Measurements from ENCODE around the gene MANSC1.

DNA sequence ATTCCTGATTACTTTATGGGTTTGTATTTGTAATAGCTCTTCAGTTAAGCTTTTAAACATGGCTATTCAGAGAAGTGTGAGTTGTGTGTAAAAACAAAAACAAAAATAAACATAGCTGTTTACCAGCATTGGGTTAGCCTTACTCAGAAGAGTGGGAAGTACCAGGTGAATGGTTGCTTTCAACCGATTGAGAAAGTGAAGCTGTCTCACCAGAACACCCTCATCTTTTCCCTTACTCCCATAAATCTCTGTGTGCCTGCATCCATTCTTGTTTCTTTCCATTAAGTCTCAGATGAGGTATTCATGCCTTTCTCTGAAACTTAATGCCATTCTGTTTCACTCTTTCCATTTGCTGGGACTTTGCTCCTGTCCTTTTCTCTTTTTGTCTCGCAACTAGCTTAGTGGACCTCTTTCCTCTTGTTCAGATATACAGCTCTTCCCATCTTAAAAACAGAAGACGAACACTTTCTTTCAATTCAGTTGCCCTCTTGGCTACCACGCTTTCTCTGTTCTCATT lies 17.5 kb upstream of the MANSC1 start:
- TF ChIP-seq, protein P1, sequence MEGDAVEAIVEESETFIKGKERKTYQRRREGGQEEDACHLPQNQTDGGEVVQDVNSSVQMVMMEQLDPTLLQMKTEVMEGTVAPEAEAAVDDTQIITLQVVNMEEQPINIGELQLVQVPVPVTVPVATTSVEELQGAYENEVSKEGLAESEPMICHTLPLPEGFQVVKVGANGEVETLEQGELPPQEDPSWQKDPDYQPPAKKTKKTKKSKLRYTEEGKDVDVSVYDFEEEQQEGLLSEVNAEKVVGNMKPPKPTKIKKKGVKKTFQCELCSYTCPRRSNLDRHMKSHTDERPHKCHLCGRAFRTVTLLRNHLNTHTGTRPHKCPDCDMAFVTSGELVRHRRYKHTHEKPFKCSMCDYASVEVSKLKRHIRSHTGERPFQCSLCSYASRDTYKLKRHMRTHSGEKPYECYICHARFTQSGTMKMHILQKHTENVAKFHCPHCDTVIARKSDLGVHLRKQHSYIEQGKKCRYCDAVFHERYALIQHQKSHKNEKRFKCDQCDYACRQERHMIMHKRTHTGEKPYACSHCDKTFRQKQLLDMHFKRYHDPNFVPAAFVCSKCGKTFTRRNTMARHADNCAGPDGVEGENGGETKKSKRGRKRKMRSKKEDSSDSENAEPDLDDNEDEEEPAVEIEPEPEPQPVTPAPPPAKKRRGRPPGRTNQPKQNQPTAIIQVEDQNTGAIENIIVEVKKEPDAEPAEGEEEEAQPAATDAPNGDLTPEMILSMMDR (IDR thresholded peaks at IDR 0.05): no peak
- no peak for TF ChIP-seq POLR2AphosphoS5 (IDR thresholded peaks at IDR 0.05)
